GM21529 (cell line): ENCODE results near the gene ARIH2.
"Not testable (repeated sequence)": the region's sequence is repeated elsewhere in the genome, so short reads cannot be mapped to it uniquely, and the experiment has no call there.

ENCODE experiments used
- ATAC-seq: cut with Tn5 transposase; IDR thresholded peaks from one replicate; pipeline ENCODE4 v1.9.1; 2021; ENCODE audit not compliant: unreplicated experiment

The ARIH2 gene

DNA sequence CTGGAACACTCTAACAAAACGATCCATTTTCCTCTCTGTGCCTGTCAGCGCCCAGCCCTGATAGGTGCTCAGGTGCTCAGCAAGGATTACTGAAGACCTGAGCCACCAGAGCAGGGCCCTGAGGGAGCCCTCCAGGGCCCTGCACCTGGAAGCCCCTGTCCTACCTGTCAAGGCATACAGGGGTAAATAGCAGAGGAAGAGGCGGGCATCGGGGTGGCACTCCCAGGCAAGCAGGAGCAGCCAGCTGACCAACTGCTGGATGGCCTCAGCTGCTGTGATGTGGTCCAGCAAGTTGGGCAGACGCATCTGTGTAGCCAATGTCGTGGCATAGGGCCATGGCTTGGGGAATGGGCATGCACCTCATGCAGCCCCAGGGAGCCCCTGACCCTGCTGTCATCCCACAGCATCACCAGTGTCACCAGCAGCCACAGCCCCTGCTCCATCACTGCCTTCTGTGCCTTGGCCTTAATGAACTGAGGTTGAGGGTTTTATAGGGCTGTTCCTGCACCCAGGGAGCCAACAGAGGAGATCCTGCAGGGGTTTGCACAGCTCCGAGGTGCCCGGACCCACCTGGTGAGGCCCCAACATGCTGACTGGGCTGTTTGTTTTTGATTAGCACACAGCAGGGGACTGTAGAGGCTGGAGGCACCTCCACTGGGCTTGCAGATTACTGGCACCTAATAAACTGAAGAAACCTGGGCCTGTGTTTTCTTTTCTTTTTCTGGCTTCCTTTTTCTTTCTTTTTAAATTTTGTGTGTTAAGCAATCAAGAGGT is 80.6 kb downstream of the ARIH2 start:
- no peak for ATAC-seq

- no peak for ATAC-seq
Observed at GRCh38 chr3:49001155-49001554, 82.5 kb downstream of the ARIH2 start.

- ATAC-seq = no peak
Observed at GRCh38 chr3:49004352-49005302, 86.0 kb downstream of the ARIH2 start.

DNA sequence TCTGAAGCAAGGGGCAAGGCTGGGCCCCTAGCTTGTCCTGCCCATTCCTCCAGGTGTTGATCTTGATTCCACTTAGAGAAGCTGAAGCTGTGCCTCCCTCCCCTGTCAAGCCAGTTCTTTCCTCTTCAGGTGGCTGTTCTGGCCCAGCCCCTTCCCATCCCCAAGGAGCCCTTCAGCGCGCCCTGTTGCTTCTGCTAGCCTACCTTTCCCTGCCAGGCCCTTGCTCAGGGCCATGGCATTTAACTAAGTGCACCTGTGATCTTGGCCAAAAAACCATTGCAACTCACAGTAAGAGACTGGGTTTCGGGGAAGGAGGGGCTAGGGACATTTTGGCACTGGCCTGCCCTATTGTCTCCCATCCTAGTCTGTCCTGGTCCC is 86.7 kb downstream of the ARIH2 start:
- ATAC-seq = no peak

DNA sequence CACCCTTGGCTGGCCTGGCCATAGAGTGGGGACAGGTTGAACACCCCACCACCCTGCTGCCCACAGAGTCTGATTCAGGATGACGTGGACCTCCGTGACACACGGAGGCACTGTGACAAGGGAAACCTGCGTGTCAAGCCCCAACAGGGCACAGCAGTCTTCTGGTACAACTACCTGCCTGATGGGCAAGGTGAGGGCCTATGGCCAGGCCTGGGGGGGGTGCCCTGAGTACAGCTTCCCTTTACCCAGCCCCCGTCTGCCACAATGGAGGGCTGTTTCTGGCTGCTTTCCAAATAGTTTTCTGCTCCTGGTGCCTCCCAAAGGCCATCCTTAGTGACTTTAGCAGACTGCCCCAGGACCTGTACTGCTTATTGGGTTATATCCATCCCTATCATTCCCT is 87.4 kb downstream of the ARIH2 start:
- no peak for ATAC-seq

- ATAC-seq = no peak
Observed at GRCh38 chr3:49006408-49007067, 87.9 kb downstream of the ARIH2 start.

GRCh38 chr3:49007068-49007770 is 88.6 kb downstream of the ARIH2 start, which contains the start of gene WDR6:
WDR6 (plus strand) TSS chr3:49007391; CDS start chr3:49007432, 41 bp downstream.
- ATAC-seq = peak; percentile 81

- peak; percentile 46 for ATAC-seq
Observed at GRCh38 chr3:49007771-49008528, 89.3 kb downstream of the ARIH2 start.

DNA sequence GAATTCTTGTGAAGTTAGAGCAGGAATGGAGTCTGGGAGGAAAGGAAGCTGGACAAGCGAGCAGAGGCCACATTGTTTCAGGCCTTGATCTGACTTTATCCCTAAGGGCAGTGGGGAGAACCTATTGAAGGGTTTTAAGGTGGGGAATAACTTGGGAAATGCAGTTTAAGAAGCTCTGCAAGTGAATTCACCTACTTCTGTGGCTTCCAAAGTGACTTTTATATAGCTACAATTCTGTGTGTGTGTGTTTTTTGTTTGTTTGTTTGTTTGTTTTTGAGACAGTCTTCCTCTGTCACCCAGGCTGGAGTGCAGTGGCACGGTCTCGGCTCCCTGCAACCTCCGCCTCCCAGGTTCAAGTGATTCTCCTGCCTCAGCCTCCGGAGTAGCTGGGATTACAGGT is 90.0 kb downstream of the ARIH2 start:
- ATAC-seq = not testable (repeated sequence)

GRCh38 chr3:49009396-49009795 is 90.8 kb downstream of the ARIH2 start:
- no peak for ATAC-seq

DNA sequence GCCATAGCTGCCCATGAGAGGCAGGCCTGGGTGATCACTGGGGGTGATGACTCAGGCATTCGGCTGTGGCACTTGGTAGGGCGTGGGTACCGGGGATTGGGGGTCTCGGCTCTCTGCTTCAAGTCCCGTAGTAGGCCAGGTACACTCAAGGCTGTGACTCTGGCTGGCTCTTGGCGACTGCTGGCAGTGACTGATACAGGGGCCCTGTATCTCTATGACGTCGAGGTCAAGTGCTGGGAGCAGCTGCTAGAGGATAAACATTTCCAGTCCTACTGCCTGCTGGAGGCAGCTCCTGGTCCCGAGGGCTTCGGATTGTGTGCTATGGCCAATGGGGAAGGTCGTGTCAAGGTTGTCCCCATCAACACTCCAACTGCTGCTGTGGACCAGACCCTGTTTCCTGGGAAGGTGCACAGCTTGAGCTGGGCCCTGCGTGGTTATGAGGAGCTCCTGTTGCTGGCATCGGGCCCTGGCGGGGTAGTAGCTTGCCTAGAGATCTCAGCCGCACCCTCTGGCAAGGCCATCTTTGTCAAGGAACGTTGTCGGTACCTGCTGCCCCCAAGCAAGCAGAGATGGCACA is 93.9 kb downstream of the ARIH2 start:
- no peak for ATAC-seq

GRCh38 chr3:49013113-49013737 is 94.6 kb downstream of the ARIH2 start:
- no peak for ATAC-seq

- no peak for ATAC-seq
Observed at GRCh38 chr3:49013738-49014660, 95.4 kb downstream of the ARIH2 start.

GRCh38 chr3:49015072-49015471 is 96.4 kb downstream of the ARIH2 start:
- no peak for ATAC-seq

- ATAC-seq = no peak
Observed at GRCh38 chr3:49015765-49016164, 97.1 kb downstream of the ARIH2 start.

DNA sequence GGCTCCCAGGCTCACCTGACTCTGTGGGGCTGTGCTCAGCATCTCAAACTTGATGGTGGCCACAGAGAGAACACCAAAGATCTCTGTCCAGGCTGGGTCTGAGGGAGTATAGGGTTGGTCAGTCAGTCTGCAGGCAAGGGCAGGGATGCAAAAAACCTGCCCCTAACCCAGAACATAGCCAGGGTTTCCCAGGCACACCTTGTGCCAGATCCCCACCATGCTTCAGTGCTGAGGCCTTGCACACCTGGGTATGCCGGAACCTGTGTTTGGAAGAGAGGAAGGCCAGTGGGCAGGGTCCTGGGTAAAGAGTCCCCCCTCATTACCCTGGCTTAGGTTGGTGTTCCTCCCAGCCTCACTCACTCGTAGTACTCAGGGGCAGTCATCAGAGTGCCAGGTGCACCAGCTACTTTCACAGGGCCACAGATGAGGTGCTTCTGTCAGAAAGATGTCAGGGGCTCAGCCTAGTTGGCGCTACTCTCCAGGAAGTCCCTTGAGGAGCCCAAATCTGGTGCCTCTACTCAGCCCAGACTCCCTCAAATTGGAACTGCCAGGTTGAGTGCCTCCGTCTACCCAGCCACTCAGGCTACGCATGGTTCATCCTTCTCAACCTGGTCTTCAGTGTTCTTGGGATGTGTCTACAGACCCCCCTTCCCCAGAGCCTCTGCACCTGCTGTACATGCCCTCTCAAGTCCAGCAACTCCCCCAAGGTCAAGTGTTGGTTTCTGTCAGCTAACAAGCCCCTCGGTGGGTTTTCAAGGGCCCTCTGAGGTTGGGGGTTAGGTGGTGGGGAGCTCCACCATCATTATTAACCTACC is 98.0 kb downstream of the ARIH2 start:
- no peak for ATAC-seq

DNA sequence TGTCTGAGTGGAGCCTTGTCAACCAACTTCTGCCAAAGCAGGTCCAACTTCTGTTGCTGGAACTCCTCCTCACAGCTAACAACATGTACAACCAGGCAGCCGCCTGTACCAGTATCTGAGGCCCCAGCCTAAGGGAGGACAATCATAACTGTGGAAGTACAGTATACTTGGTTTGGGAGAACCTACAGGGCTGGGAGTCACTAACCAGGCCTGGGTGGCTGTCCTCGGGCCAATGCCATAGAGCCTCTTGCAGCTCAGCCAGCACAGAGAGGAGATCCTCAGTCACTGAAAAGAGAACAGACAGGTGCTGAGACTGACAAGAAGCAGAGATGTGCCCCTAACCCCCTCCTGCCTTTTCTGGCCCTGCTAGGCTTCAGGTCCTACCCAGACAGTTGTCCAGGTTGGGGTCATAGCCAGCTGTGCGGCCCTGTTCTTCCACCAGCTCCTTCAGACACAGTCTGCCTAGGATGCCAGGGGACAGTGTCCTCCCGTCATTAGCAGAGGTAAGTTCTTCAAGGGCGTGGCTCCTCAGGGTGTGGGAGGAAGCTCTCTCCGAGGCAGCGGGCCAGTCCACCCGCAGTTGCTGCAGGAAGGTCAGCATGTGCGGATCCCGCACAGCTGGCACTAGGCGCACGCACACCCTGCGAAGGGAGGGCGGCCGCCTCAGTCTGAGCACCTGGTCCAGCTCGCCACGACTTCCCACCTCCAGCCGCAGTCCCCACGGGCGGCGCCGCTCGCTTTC is 98.8 kb downstream of the ARIH2 start:
- no peak for ATAC-seq
